Urinary bladder (tissue), 4 donors: Measurements from ENCODE around the gene ZNF444. TPM values are rescaled to one million over a fixed set of nuclear protein-coding genes. Genes with fewer than 3 reads are reported as not detected.
"Not testable (repeated sequence)": the region's sequence is repeated elsewhere in the genome, so short reads cannot be mapped to it uniquely, and the experiment has no call there.

Experiments
- DNase-seq: peaks from one replicate; pipeline ENCODE4 v3.0.0-alpha.2; 2015; ENCODE audit errors: extremely low spot score
- H3K27ac ChIP-seq: one replicate; pipeline ENCODE4 v1.5.1; 2013; ENCODE audit warnings: low read depth, mild to moderate bottlenecking, moderate library complexity
- H3K36me3 ChIP-seq: one replicate; pipeline ENCODE4 v1.6.1; 2013; ENCODE audit warnings: mild to moderate bottlenecking, moderate library complexity; ENCODE audit not compliant: insufficient read depth
- H3K4me1 ChIP-seq: one replicate; pipeline ENCODE4 v1.6.1; 2013; ENCODE audit warnings: mild to moderate bottlenecking, moderate library complexity; ENCODE audit not compliant: insufficient read depth
- H3K4me3 ChIP-seq: one replicate; pipeline ENCODE4 v1.5.1; 2013; ENCODE audit warnings: low read depth, low read length
- WGBS: extraction: QIAGEN DNeasy Blood & Tissue Kit; methylation state at CpG from one replicate; pipeline ENCODE4 v1.1.7; 2013; 5-methylcytosine and 5-hydroxymethylcytosine counted together
- polyA plus RNA-seq: library from polyadenylated mRNA; stranded (reverse); fragments of 200-250 nt; gene quantifications from one replicate; pipeline ENCODE4 v1.2.3, GENCODE V29; 2013
- total RNA-seq: library from RNA; depleted of rRNA; stranded (reverse); fragments of >200 nt; gene quantifications from one replicate; pipeline ENCODE4 v1.2.3, GENCODE V29; 2014
- donor health status: healthy with polysubstance abuse.
- donor health status: healthy.

Gene ZNF444
- total and polyA plus RNA-seq, 2 donors, result 11.7 to 44.5 TPM

DNA sequence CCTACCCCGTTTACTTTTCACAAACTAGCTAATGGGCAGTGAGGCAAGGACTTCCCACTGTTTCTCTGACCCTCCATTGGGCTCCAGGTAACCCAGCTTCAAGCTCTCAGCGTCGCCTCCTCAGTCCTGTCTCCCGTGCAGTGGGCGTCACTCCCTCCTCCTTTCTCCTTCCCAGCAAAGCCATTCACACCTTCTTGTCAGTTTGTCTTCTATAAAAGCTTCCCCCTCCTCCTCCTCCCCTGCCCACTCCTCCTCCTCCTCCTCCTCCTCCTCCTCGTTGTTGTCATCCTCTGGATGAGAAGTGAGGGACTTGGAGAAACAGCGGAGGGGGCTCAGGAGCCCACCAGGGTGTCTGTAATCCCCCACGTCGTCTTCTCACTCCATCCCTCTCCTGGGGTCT, 33.0 kb downstream of the ZNF444 start:
- H3K4me3 ChIP-seq, result no peak overlapping the region
- DNase-seq, result no peak
- H3K4me1 ChIP-seq, result no peaks in the 10 kb centered on the region
- no peak overlapping the region for H3K27ac ChIP-seq
- no peaks in the 10 kb centered on the region for H3K36me3 ChIP-seq
- WGBS, result 8% methylated on average over 9 of the region's 9 CpGs

DNA sequence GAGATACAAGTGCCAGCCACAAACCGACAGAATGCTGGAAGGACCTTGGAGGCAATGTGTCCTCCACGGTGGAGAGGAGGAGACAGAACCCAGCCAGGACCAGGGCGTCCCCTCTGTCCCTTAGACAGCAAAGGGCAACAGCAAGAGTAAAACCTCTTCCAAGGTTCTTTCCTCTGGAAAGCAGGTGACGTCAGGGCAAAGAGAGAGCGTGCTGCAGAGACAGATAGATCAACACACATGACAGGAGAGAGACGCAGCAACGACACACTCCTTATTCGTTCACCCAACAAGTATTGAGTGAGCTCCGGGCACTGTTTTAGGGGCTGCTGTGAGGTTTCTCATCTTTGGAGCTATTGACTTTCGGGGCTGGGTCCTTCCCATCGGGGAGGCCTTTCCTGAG, 33.5 kb downstream of the ZNF444 start:
- WGBS, result 49% methylated on average over 11 of the region's 11 CpGs
- no peaks in the 10 kb centered on the region for H3K36me3 ChIP-seq
- H3K4me3 ChIP-seq, result no peak overlapping the region
- no peaks in the 10 kb centered on the region for H3K4me1 ChIP-seq
- DNase-seq, result no peak
- no peak overlapping the region for H3K27ac ChIP-seq

DNA sequence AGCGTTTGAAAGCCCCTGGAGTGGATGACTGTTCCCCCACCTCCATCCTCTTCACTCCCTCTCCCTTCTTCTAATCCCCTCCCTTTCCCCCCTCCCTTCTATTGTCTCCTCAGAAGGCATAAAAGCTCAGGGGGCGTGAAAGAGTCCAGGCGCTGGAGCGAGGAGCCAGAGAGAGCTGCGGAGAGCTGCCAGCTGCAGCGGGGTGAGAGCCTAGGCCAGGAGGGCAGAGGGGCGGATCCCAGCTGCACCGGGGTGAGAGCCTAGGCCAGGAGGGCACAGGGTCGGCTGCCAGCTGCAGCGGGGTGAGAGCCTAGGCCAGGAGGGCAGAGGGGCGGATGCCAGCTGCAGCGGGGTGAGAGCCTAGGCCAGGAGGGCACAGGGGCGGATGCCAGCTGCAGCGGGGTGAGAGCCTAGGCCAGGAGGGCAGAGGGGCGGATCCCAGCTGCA, 34.8 kb downstream of the ZNF444 start, which contains the start of gene GALP:
Gene GALP (plus strand): TSS at position 148 of the 447 bp plus-strand sequence. CDS start 1,101 bp downstream, outside the sequence.
- not testable (repeated sequence) for H3K4me1 ChIP-seq, H3K36me3 ChIP-seq, H3K27ac ChIP-seq, DNase-seq, H3K4me3 ChIP-seq
- WGBS, result 39% methylated on average over 15 of the region's 15 CpGs

DNA sequence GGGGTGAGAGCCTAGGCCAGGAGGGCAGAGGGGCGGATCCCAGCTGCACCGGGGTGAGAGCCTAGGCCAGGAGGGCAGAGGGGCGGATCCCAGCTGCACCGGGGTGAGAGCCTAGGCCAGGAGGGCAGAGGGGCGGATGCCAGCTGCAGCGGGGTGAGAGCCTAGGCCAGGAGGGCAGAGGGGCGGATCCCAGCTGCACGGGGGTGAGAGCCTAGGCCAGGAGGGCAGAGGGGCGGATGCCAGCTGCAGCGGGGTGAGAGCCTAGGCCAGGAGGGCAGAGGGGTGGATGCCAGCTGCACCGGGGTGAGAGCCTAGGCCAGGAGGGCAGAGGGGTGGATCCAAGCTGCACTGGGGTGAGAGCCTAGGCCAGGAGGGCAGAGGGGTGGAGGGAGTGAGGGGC, 35.2 kb downstream of the ZNF444 start:
- not testable (repeated sequence) for H3K27ac ChIP-seq, H3K4me1 ChIP-seq, H3K36me3 ChIP-seq, H3K4me3 ChIP-seq, DNase-seq
- WGBS, result 70% methylated on average over 11 of the region's 11 CpGs

DNA sequence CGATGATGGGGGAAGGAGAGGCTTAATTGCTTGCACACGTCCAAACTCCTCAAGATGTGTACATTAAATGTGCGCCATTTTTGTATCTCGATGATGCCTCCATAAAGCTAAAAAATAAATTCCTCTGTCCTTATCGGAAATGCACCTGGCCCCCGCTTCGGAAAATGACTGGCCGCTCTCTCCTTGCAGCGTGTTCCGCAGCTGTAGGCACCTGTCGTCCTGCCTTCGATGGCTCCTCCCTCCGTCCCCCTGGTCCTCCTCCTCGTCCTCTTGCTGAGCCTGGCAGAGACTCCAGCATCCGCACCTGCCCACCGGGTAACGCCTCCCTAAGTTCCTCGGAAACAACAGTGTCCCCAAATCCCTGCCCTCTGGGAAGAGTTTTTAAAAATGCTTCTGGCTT, 35.8 kb downstream of the ZNF444 start:
- H3K4me1 ChIP-seq, result no peaks in the 10 kb centered on the region
- no peak overlapping the region for H3K4me3 ChIP-seq
- H3K27ac ChIP-seq, result no peak overlapping the region
- no peak for DNase-seq
- H3K36me3 ChIP-seq, result no peaks in the 10 kb centered on the region
- 70% methylated on average over 18 of the region's 18 CpGs for WGBS

DNA sequence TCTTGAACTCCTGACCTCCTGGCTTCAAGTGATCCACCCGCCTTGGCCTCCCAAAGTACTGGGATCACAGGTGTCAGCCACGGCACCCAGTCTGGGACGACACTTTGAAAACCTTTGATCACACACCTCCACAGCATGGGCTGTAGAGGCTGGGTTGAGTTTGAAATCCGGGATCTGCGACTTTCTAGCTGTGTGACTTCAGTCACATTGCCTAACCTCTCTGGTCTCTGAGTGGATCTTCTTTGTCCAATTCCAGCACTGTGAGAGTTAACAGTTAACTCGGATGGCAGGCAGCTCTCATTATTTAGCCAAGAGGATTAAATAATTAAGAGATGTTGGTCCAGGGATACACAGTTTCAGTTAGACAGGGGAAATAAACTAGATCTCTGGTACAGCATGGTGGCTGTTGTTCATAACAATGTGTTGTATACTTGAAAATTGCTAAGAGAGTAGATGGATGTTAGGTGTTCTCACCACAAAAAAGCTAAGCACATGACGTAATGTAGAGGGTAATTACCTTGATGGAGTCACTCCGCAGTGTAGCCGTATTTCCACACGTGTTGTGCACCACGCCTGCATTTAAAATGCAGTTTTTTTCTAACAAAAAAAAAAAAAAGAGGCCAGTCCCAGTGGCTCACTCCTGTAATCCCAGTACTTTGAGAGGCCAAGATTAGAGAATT, 36.6 kb downstream of the ZNF444 start:
- Histone ChIP-seq H3K4me1 (no peaks in the 10 kb centered on the region), H3K27ac (no peak overlapping the region), H3K36me3 (no peaks in the 10 kb centered on the region), H3K4me3 (no peak overlapping the region)
- no peak for DNase-seq
- WGBS, result 56% methylated on average over 11 of the region's 11 CpGs

DNA sequence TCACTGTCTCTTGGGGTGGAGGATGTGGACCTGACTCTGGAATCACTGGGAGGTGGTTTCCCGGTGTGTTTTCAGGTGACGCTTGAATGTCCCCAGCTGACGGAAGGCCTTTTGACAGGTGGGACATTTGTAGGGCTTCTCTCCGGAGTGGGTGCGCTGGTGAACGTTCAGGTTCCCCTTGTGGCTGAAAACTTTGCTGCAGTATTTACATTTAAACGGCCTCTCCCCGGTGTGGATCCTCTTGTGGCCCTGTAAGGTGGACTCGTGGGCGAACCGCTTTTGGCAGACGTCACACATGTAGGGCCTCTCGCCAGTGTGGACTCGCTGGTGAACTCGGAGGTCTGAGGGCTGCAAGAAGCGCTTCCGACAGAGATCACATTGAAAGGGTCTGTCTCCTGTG, 48.7 kb downstream of the ZNF444 start:
- WGBS, result 72% methylated on average over 17 of the region's 17 CpGs
- no peaks in the 10 kb centered on the region for H3K36me3 ChIP-seq
- H3K4me1 ChIP-seq, result no peaks in the 10 kb centered on the region
- H3K27ac ChIP-seq, result no peak overlapping the region
- no peak overlapping the region for H3K4me3 ChIP-seq
- no peak for DNase-seq

DNA sequence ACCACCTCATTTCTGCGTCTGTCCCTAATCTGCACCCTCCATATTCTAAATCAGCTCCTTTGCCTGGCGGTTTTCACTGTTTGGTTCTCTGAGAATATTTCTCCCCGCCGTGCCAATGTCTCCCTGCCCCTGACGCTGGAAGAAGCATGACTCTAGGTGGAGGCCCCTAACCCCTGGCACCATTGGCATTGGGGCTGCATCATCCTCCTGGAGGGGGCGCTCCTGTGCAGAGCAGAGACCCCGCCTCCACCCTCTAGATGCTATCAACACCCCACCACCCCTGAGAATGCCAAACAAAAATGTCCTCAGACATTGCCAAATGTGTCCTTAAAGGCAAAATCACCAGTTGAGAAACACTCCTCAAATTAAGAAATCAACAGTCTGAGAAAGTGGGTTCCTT, 50.0 kb downstream of the ZNF444 start:
- H3K4me3 ChIP-seq, result no peak overlapping the region
- H3K27ac ChIP-seq, result no peak overlapping the region
- no peak for DNase-seq
- no peaks in the 10 kb centered on the region for H3K36me3 ChIP-seq
- H3K4me1 ChIP-seq, result no peaks in the 10 kb centered on the region
- WGBS, result 75% methylated on average over 7 of the region's 7 CpGs

DNA sequence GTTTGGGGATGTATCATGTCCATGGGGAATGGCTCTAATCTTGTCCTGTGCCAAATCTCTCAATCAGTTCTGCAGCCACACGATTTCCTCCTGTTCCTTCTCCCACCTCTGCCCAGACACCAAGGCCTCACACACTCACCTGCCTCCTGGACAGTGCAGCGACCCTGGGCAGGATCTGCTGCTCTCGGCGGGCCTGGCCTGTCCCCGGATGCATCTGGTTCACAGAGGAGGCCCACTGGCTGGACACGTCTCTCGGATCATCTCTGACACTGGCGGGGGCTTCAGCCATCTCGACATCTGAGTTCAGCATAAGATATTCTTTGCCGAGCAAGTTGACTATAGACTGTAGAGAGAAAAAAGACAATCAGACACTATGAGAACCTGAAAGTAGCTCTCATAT, 50.6 kb downstream of the ZNF444 start:
- WGBS, result 84% methylated on average over 10 of the region's 10 CpGs

DNA sequence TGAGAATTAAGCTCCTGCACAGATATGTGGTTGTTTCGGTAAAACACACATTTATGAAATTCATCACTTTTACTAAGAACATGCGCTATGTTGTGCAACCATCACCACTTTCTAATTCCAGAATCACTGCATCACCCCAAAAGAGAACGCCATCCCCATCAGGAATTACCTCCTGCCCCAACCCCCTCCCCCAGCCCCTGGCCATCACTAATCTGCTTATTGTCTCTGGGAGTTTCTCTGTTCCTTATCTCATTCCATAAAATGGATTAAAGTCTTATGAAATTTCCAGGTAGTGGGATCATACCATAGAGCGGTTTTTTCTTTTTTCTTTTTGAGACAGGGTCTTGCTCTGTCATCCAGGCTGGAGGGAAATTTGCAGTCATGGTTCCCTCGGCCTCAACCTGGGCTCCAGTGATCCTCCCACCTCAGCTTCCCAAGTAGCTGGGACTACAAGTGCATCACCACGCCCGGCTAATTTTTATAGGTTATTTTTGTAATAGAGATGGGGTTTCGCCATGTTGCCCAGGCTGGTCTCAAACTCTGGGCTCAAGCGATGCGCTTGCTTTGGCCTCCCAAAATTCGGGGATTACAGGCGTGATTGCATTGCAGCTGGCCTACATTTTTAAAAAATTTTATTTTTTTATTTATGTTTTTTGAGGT, 53.0 kb downstream of the ZNF444 start:
- 84% methylated on average over 12 of the region's 12 CpGs for WGBS
- H3K4me3 ChIP-seq, result no peak overlapping the region
- DNase-seq, result no peak
- H3K36me3 ChIP-seq, result no peaks in the 10 kb centered on the region
- H3K4me1 ChIP-seq, result no peaks in the 10 kb centered on the region
- H3K27ac ChIP-seq, result no peak overlapping the region

More for the DNA sequence above, 50.6 kb downstream of the ZNF444 start:
- Histone ChIP-seq H3K27ac (no peak overlapping the region), H3K4me3 (no peak overlapping the region), H3K4me1 (no peaks in the 10 kb centered on the region), H3K36me3 (no peaks in the 10 kb centered on the region)
- DNase-seq, result no peak

DNA sequence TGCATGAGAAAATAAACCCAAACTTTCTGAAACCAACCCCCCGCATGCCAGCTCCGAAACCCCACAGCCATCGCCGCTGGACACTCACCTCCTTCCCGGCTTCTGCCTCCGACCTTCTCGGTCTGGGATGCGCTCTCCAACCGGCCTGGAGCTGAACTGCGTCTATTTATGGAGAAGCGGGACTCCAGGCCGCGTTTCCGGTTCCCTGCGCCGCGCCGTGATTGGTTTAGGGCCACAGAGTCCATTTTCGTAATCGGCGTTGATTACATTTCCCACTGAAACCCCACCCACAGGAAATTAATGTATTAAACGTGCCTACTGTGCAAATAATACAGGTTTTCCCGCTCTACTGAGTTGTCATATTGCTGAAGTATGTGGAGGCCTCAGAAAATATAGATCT, 56.6 kb downstream of the ZNF444 start, which contains the start of gene ZSCAN5B:
Gene ZSCAN5B (minus strand): TSS at position 138 of the 400 bp plus-strand sequence. CDS start 4,731 bp downstream, outside the sequence.
- WGBS, result 86% methylated on average over 23 of the region's 23 CpGs

DNA sequence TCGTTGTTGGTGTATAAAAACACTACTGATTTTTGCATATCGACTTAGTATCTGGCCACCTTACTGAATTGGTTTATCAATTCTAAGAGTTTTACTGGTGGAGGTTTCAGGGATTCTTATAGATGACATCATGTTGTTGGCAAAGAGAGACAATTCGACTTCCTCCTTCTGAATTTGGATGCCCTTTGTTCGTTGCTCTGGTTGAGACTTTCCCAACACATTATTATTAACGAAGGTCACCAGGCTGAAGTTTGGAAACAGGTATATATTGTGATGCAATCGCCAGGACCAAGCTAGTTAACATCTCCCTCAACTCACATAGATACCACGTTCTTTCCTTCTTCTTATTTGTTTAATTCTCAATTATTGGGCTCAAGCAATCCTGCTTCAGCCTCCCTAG, 58.6 kb downstream of the ZNF444 start:
- Histone ChIP-seq H3K27ac (no peak overlapping the region), H3K4me3 (no peak overlapping the region), H3K36me3 (no peaks in the 10 kb centered on the region), H3K4me1 (no peaks in the 10 kb centered on the region)
- DNase-seq, result no peak
- 69% methylated on average over 7 of the region's 7 CpGs for WGBS

More for the DNA sequence above, 56.6 kb downstream of the ZNF444 start, which contains the start of gene ZSCAN5B:
- H3K4me3 ChIP-seq, H3K4me1 ChIP-seq, DNase-seq, H3K27ac ChIP-seq, H3K36me3 ChIP-seq: not testable (repeated sequence)

DNA sequence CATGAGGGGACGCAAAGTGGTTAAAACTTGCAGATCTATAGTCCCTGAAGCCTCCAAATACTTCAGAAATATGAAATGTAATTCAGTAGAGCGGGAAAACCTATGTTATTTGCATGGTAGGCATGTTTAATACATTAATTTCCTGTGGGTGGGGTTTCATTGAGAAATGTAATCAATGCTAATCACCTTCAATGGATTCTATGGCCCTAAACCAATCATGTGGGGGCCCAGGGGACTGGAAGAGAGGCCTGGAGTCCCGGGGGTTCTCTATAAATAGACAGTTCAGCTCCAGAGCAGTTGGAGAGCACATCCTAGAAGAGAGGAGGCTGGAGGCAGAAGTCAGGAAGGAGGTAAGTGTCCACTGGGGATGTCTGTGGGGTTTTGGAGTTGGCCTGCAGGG, 60.9 kb downstream of the ZNF444 start, which contains the start of gene ZSCAN5C:
Gene ZSCAN5C (plus strand): TSS at position 301 of the 400 bp plus-strand sequence. CDS start 3,641 bp downstream, outside the sequence.
- DNase-seq, result no peak

DNA sequence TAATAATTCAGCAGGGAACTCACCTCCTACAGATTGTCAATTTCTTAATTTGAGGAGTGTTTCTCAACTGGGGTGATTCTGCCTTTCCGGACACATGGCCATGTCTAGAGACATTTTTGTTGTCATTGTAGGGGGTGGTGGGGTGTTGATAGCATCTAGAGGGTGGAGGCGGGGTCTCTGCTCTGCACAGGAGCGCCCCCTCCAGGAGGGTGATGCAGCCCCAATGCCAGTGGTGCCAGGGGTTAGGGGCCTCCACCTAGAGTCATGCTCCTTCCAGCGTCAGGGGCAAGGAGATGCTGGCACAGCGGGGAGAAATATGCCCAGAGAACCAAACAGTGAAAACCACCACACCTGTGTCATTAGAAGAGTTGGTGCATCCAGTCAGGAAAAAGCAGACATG, 66.5 kb downstream of the ZNF444 start:
- 72% methylated on average over 5 of the region's 5 CpGs for WGBS
- not testable (repeated sequence) for DNase-seq, H3K27ac ChIP-seq, H3K4me1 ChIP-seq, H3K4me3 ChIP-seq, H3K36me3 ChIP-seq

More for the DNA sequence above, 60.9 kb downstream of the ZNF444 start, which contains the start of gene ZSCAN5C:
- H3K27ac ChIP-seq, result no peak within 1 kb of the TSS
- no peaks in the 10 kb centered on the region for H3K4me1 ChIP-seq
- H3K4me3 ChIP-seq, result no peak within 1 kb of the TSS
- 53% methylated on average over 3 of the region's 3 CpGs for WGBS
- no peaks in the 10 kb centered on the region for H3K36me3 ChIP-seq
